ENCODE data around the gene POLD2.
"Not testable (repeated sequence)": the region's sequence is repeated elsewhere in the genome, so short reads cannot be mapped to it uniquely, and the experiment has no call there.

Gene POLD2

GRCh38 chr7:44123190-44124003 is at the start of gene POLD2:
TSS of gene POLD2 (minus strand) at chr7:44123548. CDS start at chr7:44122053, 1,495 bp downstream.
- peak; percentile 85 for DNase-seq

- no peak for DNase-seq
Measured at GRCh38 chr7:44172803-44173424, 49.6 kb upstream of the POLD2 start.

GRCh38 chr7:44172352-44172751 is 49.0 kb upstream of the POLD2 start:
- no peak for DNase-seq

- not testable (repeated sequence) for DNase-seq
Measured at GRCh38 chr7:44171901-44172300, 48.6 kb upstream of the POLD2 start.

GRCh38 chr7:44167920-44168319 is 44.6 kb upstream of the POLD2 start:
- no peak for DNase-seq

- DNase-seq: no peak
Measured at GRCh38 chr7:44163591-44163990, 40.2 kb upstream of the POLD2 start.

GRCh38 chr7:44162785-44163395 is 39.5 kb upstream of the POLD2 start:
- DNase-seq: no peak

- DNase-seq: no peak
Measured at GRCh38 chr7:44162179-44162578, 38.8 kb upstream of the POLD2 start.

- no peak for DNase-seq
Measured at GRCh38 chr7:44161371-44161770, 38.0 kb upstream of the POLD2 start.

- no peak for DNase-seq
Measured at GRCh38 chr7:44159824-44160630, 36.7 kb upstream of the POLD2 start.

GRCh38 chr7:44158873-44159631 is 35.7 kb upstream of the POLD2 start:
- DNase-seq: no peak

- DNase-seq: no peak
Measured at GRCh38 chr7:44158096-44158872, 34.9 kb upstream of the POLD2 start.

- DNase-seq: no peak
Measured at GRCh38 chr7:44157116-44158080, 34.0 kb upstream of the POLD2 start.

- DNase-seq: no peak
Measured at GRCh38 chr7:44156453-44157010, 33.2 kb upstream of the POLD2 start.

GRCh38 chr7:44155191-44156185 is 32.1 kb upstream of the POLD2 start:
- DNase-seq: no peak

GRCh38 chr7:44154703-44155102 is 31.4 kb upstream of the POLD2 start:
- DNase-seq: no peak

GRCh38 chr7:44153948-44154335 is 30.6 kb upstream of the POLD2 start:
- no peak for DNase-seq
